Kasumi-1 (cell line): ENCODE results near the gene NR3C1.
"Not testable (repeated sequence)": the region's sequence is repeated elsewhere in the genome, so short reads cannot be mapped to it uniquely, and the experiment has no call there.

Source experiments
- DNase-seq, 2 experiments: peaks; one replicate each; lab custom pipeline; 2025; lab: John Stamatoyannopoulos, UW

Gene NR3C1

DNA sequence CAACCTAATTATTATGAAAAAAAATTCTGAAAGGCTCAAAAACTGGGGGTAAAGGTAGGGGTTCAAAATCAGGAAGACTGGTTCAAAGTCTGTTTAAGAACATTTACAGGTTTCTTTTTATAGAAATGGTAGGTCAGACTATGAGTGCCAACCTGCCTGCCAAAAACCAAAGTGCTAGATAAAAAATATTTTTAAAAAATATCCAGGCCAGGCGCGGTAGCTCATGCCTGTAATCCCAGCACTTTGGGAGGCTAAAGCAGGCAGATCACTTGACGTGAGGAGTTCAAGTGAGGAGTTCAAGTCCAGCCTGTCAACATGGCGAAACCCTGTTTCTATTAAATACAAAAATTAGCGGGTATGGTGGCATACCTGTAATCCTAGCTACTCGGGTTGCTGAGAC lies 67.0 kb downstream of the NR3C1 start:
- DNase-seq: no peak

DNA sequence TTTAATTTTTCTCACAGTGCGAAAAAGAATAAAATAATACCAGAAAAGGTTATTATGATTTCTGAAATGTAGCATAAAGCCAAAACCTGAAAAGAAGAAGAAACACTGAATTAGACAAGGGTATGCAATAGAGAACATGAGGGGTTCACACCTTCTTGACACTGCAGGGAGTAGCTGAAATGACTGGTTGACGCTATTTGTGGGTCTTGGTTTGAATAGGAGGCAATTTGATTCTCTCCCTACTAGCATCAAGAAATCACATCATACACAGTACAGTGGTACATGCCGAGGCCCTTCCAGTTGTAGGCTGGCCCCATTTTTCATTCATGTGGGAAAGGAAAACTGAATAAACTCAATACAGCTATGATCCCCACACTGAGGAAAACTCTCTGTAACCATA lies 68.6 kb downstream of the NR3C1 start:
- no peak for DNase-seq

DNA sequence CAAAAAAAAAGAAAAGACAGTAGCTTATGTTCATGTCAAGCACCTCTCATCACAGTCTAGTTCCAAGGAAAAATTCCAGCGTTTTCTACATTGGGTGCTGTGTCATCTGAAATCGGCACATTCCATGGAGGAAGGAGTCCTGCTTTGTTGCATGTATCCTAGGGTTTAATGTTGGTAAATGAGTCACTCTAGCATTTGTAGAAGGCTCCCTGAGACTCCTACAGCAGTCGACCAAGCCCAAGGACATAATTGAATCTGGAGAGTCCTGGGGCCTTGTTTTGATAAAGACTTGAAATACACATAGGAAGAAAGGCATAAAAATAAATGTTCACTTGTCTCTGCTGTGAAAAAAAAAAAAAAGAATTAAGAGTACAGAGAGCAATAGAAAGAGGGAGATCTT lies 69.1 kb downstream of the NR3C1 start:
- not testable (repeated sequence) for DNase-seq

DNA sequence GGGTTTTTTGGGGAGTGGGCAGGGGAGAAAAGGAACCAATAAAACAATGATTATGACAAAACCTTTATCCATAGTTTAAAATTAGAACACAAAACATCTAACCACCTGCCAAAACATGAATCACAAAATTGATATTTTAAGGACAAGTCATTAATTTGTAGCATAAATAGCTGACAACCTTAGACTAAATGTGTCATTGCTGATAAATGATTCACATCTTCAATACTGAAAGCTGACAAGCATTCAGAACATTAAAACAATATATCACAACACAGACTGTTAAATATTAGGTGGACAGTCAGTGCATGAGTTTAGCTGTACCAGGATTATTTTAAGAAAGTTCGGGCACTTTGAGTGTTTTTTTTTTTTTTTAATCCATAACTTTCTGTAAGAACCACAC lies 71.5 kb downstream of the NR3C1 start:
- DNase-seq: no peak

DNA sequence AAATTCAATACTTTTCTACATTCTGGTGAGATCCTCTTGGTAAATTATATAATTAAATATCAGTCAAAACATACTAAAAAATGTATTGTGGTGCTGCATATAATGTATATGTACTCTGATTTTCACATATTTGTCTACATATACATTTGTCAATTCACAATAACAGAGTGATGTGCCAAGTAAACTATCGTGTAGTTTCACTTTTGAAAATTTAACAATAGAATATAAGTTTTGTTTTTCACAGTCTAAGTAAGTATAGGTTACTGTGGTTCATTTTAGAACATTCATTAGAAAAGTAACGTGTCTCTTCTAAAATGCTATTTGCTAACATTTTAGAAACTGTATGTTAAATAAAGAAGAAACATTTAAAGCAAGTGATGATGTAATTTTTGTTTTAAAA lies 73.6 kb downstream of the NR3C1 start:
- DNase-seq: no peak

DNA sequence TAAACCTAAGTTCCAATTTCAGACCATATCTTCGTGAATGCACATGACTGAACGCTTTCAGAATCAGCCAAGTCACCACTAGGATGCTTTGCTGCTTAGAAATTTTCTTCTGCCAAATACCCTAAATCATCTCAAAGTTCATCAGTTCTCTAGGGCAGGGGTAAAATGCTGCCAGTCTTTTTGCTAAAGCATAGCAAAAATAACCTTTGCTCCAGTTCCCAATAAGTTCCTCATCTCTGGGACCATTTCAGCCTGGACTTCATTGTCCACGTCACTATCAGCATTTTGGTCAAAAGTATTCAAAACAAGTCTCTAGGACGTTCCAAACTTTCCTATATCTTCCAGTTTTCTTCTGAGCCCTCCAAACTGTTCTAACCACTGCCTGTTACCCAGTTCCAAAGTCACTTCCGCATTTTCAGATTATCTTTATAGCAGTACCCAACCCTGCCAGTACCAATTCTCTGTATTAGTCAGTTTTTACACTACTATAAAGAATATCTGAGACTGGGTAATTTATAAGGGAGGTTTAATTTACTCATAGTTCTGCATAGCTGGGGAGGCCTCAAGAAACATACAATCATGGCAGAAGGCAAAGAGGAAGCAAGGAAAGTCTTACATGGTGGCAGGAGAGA lies 74.8 kb downstream of the NR3C1 start:
- peak; percentile 23 to 51 for DNase-seq

DNA sequence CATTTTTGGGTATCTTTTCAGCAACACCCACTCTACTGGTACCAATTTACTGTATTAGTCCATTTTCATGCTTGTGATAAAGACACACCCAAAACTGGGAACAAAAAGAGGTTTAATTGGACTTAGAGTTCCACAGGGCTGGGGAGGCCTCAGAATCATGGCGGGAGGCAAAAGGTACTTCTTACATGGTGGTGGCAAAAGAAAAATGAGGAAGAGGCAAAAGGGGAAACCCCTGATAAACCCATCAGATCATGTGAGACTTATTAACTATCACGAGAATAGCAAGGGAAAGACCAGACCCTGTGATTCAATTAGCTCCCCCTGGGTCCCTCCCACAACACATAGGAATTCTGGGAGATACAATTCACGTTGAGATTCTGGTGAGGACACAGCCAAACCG lies 78.4 kb downstream of the NR3C1 start:
- not testable (repeated sequence) for DNase-seq

DNA sequence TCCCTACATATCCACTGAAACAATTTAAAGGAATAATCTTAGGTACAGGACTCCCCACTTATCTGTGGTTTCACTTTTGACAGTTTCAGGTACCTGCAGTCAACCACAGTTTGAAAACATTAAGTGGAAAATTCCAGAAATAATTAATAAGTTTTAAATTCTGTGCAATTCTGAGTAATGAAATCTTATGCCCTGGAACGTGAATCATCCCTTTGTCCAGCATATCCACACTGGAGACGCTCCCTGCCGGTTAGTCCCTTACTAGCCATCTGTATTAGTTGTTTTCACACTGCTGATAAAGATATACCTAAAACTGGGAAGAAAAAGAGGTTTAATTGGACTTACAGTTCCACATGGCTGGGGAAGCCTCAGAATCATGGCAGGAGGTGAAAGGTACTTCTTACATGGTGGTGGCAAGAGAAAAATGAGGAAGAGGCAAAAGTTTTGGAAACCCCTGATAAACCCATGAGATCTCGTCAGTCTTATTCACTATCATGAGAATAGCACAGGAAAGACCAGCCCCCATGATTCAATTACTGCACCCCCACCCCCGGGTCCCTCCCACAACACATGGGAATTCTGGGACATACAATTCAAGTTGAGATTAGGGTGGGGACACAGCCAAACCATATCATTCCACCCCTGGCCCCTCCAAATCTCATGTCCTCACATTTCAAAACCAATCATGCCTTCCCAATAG lies 80.4 kb downstream of the NR3C1 start:
- not testable (repeated sequence) for DNase-seq

DNA sequence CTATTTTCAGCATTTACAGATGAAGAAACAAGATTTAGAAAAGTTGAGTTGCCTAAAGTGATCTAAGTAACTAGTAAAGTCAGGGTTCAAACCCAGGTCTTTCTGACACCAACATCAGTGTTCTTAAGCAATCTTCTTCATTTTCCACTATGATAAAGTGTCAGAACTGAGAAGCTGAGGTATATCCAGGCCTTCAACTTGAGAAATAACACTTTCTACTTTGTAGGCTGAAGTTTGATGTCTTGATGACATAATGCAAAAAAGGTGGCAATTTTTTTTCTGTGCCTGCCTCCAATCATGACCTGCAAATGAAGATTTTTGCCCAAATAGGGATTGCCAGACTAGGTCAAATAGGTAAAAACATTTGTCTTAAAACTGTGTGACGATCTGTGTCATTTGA lies 81.3 kb downstream of the NR3C1 start:
- no peak for DNase-seq

DNA sequence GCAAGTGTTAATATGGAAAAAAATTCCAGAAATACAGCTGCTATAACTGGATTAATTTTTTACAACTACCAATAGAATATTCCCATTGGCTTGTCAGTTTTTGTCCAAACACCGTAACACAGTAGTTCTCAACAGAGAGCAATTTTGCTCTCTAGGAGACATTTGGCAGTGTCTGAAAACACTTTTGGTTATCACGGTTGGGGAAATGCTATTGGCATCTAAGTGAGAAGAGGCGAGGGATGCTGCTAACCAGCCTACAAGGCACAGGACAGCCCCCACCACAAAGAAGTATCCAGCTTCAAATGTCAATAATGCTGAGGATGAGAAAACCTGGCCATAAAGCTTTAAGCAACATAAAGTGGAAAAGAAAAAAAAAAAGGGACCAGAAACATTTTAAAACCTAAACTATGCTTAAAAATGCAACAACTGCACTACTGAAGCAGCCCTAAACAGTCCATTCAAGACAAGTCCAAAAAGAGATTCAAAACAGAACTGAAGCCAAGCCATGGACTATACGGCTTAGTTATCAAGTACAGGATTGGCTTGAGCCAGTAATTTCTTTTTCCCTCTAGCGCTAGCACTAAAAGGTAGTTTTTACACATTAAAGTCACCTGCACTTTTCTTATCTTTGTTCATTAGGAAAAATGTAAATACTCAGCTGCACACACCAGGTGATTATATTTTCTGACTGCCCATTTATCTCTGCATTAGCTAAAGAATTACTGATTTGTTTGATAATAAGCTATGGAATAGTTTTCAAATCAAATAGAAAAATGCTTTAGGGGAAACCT lies 83.9 kb downstream of the NR3C1 start:
- no peak for DNase-seq

DNA sequence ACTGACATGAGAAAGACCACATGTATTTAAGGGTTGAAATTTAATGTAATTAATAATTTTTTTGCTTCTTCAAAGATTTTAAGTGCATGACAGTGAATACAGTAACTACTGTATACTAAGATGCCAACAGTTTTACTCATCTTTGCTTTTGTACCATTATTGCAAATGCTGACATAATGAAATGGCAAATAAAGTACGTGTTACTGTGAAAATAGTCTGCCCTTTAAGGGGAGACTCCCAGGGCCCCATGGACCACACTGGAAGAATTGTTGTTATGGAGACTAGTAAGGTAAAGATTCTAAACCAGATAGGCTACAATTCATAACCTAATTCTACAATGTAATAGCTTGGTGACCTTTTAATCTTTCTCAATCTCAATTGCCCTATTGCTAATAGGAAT lies 84.7 kb downstream of the NR3C1 start:
- no peak for DNase-seq

DNA sequence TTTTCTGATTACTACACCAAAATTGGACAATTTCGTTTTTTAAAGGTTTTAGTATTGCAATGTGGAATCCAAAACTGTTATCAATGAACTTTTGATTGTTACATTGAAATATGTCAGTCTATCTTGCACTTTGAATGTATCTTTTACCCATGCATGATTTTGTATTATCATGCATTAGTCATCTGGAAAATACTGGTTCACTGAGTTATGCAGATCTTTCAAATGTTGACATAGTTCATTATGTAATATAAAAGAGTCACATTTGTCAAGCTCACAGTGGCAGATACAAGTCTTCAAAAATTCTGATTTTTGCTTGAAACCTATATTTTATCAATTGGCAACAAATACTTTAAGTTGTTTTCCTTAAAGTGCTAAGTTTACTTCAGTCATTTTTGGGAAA lies 85.2 kb downstream of the NR3C1 start:
- DNase-seq: no peak

DNA sequence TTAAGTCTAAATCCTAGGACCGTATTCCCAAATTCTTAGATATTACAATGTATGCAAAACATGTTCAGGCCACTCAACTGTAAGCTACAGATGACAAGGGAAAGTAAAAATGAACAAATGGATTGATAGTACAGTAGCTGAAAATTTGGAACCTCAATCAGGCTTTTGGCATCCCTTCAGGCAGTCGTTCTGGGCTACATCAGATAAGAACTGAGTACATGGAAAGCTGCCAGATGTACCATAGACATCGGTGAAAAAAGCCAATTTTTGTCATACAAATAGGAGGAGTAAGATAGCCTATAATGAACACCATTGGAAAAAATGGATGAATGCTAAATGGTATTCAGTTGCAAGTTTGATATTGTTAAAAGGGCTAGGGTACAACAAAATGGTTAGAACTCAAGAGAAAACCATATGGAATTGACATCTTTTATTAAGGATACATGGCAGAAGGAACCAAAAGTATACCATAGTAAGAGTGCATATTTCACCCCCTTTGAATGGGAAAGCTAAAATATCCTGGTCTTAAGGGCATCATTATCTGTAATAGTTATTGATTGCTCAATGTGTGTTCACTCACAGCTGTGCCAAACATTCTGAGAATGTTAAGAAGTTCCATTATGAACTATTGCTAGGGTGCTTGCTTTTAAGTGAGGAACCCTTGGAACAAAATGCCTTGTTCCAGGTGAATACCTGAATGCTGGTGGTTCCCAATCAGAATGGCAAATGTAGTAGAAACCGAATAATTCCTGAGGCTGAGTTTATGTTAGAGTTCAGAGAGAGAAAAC lies 86.4 kb downstream of the NR3C1 start:
- DNase-seq: no peak

DNA sequence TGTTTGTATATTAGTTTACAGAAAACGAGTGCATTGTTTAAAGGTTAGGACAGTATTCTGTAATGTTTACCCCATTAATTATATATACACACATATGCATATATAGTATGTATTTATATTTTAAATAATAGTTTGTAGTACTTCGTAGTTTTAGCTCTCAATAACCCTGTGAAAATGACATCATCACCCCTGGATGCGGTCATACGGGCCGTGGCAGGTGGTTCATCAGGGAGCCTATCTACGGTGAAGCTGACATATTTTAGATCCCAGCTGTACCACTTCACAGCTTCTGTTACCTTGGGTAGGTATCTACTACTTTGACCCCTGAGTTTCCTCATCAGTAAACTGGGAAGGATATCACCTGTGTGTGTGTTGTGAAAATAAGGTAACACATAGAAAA lies 87.1 kb downstream of the NR3C1 start:
- DNase-seq: no peak

DNA sequence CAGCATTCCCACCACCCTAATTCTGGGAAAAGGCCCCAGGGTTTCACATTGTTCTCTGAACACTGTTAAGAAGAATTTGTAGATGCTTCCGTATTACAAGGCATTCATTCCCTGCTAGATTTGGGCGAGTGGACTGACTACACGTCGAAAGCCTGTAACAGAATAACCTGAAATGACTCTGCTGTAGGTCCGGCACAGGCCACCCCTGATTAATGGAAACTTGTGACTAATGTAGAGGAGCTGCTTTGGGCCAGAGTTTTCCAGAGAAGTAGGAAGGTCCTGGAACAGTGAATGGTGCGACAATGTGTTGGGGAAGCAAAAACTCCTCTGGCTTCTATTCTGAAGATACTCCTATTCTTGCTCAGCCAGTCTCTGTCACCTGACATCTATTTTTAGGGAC lies 87.6 kb downstream of the NR3C1 start:
- DNase-seq: no peak

DNA sequence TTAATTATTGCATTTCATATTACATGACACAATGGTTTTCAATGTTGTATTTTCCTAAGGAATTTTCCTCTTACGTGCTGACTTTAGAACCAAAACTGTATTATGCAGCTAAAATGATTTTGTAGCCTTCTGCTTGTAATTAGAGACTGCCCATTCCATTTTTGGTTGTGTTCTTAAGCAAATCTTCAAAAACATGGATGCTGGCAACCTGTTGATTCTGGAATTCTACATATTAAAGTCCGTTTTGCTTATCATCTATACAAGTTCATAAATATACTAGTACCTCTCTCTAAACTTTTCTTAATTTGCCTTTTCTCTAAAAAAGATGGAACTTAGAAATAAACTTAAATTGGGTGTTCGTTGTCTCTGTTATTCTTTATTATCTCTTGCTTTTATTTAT lies 88.3 kb downstream of the NR3C1 start:
- DNase-seq: no peak

DNA sequence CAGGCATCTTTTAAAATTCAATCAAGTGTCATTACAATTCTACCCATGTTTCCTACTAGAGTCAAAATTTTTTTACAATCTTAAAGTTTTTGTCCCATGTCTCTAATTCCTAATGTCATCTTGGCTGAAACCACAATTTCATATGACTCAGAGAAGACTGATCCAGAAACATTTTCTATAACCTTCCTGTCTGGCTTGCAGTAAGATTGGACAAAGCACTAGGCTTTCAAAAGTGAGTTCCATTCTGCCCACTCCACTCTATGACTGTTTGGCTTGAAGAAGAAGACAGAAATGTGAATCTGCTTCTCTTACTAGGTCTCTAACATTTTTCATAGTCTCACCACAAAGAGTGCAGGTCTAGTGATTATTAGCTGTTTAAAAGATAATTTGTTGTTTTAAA lies 88.8 kb downstream of the NR3C1 start:
- DNase-seq: peak in 1 of 2 experiments; percentile 22

DNA sequence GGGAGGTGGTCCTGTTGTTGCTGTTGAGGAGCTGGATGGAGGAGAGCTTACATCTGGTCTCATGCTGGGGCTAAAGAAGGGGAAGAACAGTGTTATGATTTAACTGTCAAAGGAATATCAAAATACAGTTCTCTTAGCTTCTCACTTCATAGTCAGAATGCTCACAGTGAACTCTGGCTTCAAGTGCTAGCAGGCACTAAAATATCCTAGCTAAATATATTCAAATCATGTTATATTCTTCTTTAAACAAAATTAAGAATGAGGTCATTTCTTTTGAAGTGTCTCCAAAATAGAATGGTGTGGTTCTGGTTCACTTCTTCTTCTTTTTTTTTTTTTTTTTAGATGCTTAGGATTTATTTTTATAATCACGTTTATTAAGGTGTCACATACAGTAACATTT lies 89.4 kb downstream of the NR3C1 start:
- DNase-seq: no peak

DNA sequence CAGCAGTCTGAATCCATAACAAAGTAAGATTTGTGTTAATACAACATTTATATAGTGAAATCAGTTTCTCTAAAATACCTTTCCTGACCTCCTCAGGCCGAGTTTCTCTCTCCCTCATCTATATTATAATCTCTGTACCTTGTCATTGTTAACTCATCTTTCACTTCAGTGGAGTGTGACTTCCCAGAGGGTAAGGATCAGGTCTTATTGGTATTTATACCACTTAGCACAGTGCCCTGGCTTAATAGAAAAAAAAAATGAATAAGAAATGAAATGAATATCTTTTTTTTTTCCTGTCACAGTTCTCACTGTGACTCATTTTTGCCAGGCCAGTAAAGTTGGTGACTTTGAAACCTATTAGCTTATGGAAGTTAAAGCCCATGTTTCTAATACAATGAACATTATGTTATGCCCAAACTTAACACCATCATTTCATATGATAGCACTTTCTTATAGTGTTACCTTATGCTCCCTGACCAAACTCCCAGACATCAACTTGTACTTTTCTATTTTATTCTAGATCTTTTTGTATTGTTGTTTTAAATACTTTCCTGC lies 90.1 kb downstream of the NR3C1 start:
- DNase-seq: no peak

DNA sequence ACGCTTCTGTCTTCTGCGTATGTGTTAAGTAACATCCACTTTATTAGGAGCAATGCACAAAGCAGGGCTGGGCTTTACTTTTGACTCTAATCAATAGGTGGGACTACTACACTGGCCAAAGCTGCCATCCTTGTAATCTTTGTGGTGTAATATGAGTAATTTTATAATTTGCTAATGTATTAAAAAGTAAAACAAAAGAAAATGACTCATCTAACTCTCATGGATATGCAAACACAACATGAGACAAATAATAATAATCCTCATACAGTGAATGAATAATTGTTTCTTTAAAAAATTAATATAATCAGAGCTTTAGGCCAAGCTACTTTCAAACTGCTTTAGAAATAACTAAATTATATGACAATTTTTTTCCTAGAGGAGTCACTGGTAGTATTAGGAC lies 90.7 kb downstream of the NR3C1 start:
- DNase-seq: no peak

DNA sequence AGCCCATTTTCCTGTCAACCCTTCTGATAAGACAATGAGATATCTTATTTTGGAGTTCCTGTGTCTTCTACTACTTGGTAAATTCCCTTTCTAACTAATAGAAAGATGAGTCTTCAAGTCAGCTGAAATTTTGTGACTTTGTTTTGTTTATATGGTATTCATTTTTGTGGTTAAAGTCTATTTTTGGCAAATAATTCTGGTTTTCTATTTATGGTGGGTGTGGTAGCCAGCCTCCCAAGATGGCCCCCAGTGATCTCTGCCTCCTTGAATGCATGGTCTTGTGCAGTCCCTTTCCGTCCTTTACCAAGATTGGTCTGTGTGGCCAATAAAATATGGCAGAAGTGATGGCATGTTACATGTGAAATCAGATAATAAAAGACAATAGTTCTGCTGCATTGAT lies 91.5 kb downstream of the NR3C1 start:
- no peak for DNase-seq

DNA sequence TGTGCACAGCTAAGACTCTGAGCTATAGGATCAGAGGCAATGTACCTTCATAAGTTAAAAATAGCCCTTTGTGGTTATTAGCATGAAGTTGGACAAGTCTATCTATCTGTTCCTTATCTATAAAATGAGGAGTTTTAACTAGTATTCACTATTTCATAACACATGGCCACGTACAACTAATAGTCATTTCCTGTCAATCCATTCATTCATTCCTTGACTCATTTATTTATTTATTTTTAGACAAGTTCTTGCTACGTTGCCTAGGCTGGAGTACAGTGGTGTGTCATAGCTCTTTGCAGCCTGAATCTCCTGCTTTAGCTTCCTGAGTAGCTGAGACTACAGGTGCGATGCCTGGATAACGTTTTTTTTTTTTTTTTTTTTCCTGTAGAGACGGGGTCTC lies 92.1 kb downstream of the NR3C1 start:
- DNase-seq: no peak
